HG02884 (cell line): ENCODE data around the gene ZNF619.

Experiments used
- ATAC-seq: cut with Tn5 transposase; IDR thresholded peaks from one replicate; pipeline ENCODE4 v1.9.1; 2021; ENCODE audit warnings: mild to moderate bottlenecking, moderate library complexity; ENCODE audit not compliant: unreplicated experiment

The ZNF619 gene

GRCh38 chr3:40464339-40465110 is 12.4 kb upstream of the ZNF619 start:
- no peak for ATAC-seq

GRCh38 chr3:40465111-40465407 is 11.9 kb upstream of the ZNF619 start:
- ATAC-seq = no peak

- ATAC-seq = no peak
Observed at GRCh38 chr3:40465456-40465855, 11.5 kb upstream of the ZNF619 start.

- no peak for ATAC-seq
Observed at GRCh38 chr3:40468018-40468417, 8.9 kb upstream of the ZNF619 start.

- no peak for ATAC-seq
Observed at GRCh38 chr3:40470701-40471100, 6.2 kb upstream of the ZNF619 start.

- ATAC-seq = no peak
Observed at GRCh38 chr3:40477666-40478065, 744 bp downstream of the ZNF619 start.

- ATAC-seq = no peak
Observed at GRCh38 chr3:40487172-40487571, 10.2 kb downstream of the ZNF619 start.

- ATAC-seq = no peak
Observed at GRCh38 chr3:40490916-40491315, 14.0 kb downstream of the ZNF619 start.

GRCh38 chr3:40494698-40495097 is 17.8 kb downstream of the ZNF619 start:
- ATAC-seq = no peak

- no peak for ATAC-seq
Observed at GRCh38 chr3:40497288-40497687, 20.4 kb downstream of the ZNF619 start.

GRCh38 chr3:40499952-40500351 is 23.0 kb downstream of the ZNF619 start:
- no peak for ATAC-seq

- ATAC-seq = no peak
Observed at GRCh38 chr3:40502034-40502433, 25.1 kb downstream of the ZNF619 start.

GRCh38 chr3:40504636-40505430 is 27.9 kb downstream of the ZNF619 start:
- no peak for ATAC-seq

GRCh38 chr3:40505599-40506462 is 28.9 kb downstream of the ZNF619 start, which contains the start of gene ZNF620:
TSS of gene ZNF620 (plus strand) at chr3:40506039. CDS start at chr3:40506353, 314 bp downstream.
- peak; percentile 72 for ATAC-seq

- no peak for ATAC-seq
Observed at GRCh38 chr3:40511031-40511718, 34.3 kb downstream of the ZNF619 start.

- no peak for ATAC-seq
Observed at GRCh38 chr3:40516201-40516600, 39.3 kb downstream of the ZNF619 start.

GRCh38 chr3:40518067-40518466 is 41.1 kb downstream of the ZNF619 start:
- ATAC-seq = no peak

- no peak for ATAC-seq
Observed at GRCh38 chr3:40518848-40519247, 41.9 kb downstream of the ZNF619 start.

GRCh38 chr3:40521254-40521653 is 44.3 kb downstream of the ZNF619 start:
- ATAC-seq = no peak

- no peak for ATAC-seq
Observed at GRCh38 chr3:40523781-40524180, 46.9 kb downstream of the ZNF619 start.

- ATAC-seq = no peak
Observed at GRCh38 chr3:40524222-40524567, 47.3 kb downstream of the ZNF619 start.
